ENCODE results near the gene HNRNPH1. TPM values are rescaled to one million over a fixed set of nuclear protein-coding genes. Genes with fewer than 3 reads are reported as not detected.
"Not testable (repeated sequence)": the region's sequence is repeated elsewhere in the genome, so short reads cannot be mapped to it uniquely, and the experiment has no call there.

HNRNPH1 gene, protein sequence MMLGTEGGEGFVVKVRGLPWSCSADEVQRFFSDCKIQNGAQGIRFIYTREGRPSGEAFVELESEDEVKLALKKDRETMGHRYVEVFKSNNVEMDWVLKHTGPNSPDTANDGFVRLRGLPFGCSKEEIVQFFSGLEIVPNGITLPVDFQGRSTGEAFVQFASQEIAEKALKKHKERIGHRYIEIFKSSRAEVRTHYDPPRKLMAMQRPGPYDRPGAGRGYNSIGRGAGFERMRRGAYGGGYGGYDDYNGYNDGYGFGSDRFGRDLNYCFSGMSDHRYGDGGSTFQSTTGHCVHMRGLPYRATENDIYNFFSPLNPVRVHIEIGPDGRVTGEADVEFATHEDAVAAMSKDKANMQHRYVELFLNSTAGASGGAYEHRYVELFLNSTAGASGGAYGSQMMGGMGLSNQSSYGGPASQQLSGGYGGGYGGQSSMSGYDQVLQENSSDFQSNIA
- polyA plus RNA-seq (ENCODE audit: insufficient read length) = 1,916 TPM
- long read RNA-seq, donor 1, full-length matches to known transcripts = 31 of 110 reads
- long read RNA-seq, donor 1, partial matches to known transcripts = 79 of 110 reads
- long read RNA-seq, donor 1, other reads (novel, unspliced or antisense) = 0 of 110 reads
- long read RNA-seq, donor 2, full-length matches to known transcripts = 71 of 150 reads
- long read RNA-seq, donor 2, partial matches to known transcripts = 79 of 150 reads
- long read RNA-seq, donor 2, other reads (novel, unspliced or antisense) = 0 of 150 reads
- long read RNA-seq, donor 3, full-length matches to known transcripts = 43 of 126 reads
- long read RNA-seq, donor 3, partial matches to known transcripts = 83 of 126 reads
- long read RNA-seq, donor 3, other reads (novel, unspliced or antisense) = 0 of 126 reads
- long read RNA-seq, donor 4, full-length matches to known transcripts = 6 of 11 reads
- long read RNA-seq, donor 4, partial matches to known transcripts = 5 of 11 reads
- long read RNA-seq, donor 4, other reads (novel, unspliced or antisense) = 0 of 11 reads
- long read RNA-seq, donor 5, full-length matches to known transcripts = 53 of 204 reads
- long read RNA-seq, donor 5, partial matches to known transcripts = 151 of 204 reads
- long read RNA-seq, donor 5, other reads (novel, unspliced or antisense) = 0 of 204 reads
- long read RNA-seq, donor 6, full-length matches to known transcripts = 34 of 99 reads
- long read RNA-seq, donor 6, partial matches to known transcripts = 65 of 99 reads
- long read RNA-seq, donor 6, other reads (novel, unspliced or antisense) = 0 of 99 reads
- long read RNA-seq, donor 7, full-length matches to known transcripts = 75 of 217 reads
- long read RNA-seq, donor 7, partial matches to known transcripts = 142 of 217 reads
- long read RNA-seq, donor 7, other reads (novel, unspliced or antisense) = 0 of 217 reads
- long read RNA-seq, donor 8, full-length matches to known transcripts = 24 of 59 reads
- long read RNA-seq, donor 8, partial matches to known transcripts = 35 of 59 reads
- long read RNA-seq, donor 8, other reads (novel, unspliced or antisense) = 0 of 59 reads

GRCh38 chr5:179623003-179623905 is at the start of gene HNRNPH1:
Gene HNRNPH1 (minus strand): TSS chr5:179623671. CDS start chr5:179623133, 538 bp downstream.
- DNase-seq = peak; percentile 99

DNA sequence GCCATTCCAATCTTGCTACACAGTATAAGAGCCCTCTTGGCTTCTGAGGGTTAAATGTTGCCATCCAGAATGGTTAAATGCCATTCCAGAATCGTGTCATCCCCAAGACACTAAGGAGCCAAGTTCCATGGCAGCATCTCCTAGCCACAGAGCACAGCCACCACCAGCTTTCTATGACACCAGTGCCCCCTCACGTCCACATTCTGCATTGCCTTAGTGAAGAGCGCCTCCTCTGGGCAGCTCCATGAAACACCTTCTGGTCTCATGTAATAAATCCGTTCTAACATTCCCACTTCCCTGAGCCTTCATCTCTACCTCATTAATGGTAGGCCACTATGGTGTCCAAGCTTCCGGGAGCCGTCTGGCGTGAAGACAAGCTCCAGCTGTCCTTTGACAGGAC is 44.9 kb upstream of the HNRNPH1 start:
- peak; percentile 50 for DNase-seq

DNA sequence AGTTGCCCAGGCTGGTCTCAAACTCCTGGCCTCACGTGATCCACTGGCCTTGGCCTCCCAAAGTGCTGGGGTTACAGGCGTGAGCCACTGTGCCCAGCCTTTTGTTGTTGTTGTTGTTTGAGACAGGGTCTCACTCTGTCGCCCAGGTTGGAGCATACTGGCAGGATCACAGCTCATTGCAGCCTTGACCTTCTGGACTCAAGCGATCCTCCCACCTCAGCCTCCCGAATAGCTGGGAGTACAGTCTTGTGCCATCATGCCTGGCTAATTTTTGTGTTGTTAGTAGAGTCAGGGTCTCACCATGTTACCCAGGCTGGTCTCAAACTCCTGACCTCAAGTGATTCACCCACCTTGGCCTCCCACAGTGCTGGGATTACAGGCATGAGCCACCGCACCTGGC is 38.2 kb upstream of the HNRNPH1 start:
- not testable (repeated sequence) for DNase-seq

- DNase-seq = not testable (repeated sequence)
These were observed 34.8 kb upstream of the HNRNPH1 start for GRCh38 chr5:179658179-179658856.

- not testable (repeated sequence) for DNase-seq
These were observed 34.1 kb upstream of the HNRNPH1 start for GRCh38 chr5:179657302-179658178.

- DNase-seq = not testable (repeated sequence)
These were observed 29.7 kb upstream of the HNRNPH1 start for GRCh38 chr5:179653135-179653534.

GRCh38 chr5:179650245-179650644 is 26.8 kb upstream of the HNRNPH1 start:
- DNase-seq = not testable (repeated sequence)

DNA sequence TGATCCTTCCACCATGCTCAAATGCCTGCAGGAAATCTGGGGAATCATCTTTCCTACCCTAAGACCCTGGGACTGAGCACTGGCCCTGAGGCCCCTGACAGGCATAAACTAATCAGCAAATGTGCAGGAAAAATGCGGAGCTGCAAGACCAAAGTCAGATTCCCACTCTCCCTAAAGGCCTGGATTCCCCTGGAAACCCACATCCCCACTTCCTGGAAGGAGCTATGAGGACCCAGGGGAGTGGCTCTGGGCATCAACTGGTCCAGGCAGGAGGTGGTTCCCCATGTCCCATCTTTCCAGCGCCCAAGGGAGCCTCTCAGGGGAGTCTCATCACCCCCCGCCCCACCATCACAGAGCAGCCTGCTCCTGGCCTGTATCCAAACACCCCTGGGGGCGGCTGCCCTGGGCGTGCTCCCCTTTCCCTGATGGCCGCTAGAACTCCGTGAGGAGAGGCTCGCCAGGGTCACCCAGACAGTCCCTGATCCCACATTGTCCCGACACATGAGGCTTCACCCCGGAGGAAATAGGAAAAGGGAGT is 25.8 kb upstream of the HNRNPH1 start:
- not testable (repeated sequence) for DNase-seq

GRCh38 chr5:179648410-179648809 is 24.9 kb upstream of the HNRNPH1 start:
- DNase-seq = no peak

DNA sequence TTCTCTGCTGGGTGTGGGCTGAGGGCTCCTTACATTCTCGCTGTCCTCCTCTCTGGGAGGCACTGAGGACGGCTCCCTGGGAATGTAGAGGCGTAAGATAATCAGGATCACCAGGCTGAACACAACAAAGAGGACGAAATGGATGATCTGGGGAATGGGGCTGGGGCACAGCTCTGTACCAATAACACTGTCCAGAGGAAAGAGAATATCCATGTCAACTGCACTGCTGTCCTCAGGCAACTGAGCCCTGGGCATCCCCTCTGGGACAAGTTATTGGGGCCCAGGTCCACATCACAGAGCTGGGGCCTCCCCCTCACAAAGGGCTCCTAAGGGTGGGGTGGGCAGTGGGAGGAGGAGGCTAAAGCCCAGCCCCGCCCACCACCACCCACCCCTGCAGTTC is 21.3 kb upstream of the HNRNPH1 start:
- DNase-seq = not testable (repeated sequence)

- not testable (repeated sequence) for DNase-seq
These were observed 19.9 kb upstream of the HNRNPH1 start for GRCh38 chr5:179643141-179643920.

DNA sequence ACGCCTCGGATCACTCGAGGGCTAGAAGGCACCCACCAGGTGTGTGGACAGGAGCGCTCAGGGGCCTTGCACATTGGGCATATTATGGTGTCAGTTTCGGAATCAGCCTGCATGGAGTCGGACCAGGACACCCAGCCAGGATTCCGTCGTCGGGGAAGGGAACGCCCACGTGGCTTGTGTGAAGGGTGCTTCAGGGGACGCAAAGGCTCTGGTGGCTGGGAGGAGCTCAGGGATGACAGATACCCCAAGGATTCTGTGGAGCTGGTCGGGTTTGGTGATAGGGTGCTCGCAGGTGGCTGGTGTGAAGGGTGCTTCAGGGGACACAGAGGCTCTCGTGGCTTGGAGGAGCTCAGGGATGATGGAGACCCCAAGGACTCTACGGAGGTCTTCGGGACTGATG is 19.2 kb upstream of the HNRNPH1 start:
- not testable (repeated sequence) for DNase-seq

DNA sequence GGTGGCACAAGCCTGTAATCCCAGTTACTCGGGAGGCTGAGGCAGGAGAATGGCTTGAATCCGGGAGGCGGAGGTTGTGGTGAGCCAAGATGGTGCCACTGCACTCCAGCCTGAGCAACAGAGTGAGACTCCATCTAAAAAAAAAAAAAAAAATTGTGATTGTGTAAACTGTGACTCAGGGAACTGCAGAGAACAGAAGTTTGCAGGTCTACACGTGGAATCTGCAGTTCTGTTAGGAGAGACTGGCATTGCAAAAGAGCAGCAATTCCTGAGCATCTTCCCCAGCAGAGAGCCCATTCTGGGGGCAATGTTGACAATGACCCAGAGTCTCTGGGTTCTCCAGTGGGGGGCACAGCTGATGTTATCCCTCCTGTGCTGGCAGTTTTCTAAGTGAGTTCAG is 18.3 kb upstream of the HNRNPH1 start:
- not testable (repeated sequence) for DNase-seq

DNA sequence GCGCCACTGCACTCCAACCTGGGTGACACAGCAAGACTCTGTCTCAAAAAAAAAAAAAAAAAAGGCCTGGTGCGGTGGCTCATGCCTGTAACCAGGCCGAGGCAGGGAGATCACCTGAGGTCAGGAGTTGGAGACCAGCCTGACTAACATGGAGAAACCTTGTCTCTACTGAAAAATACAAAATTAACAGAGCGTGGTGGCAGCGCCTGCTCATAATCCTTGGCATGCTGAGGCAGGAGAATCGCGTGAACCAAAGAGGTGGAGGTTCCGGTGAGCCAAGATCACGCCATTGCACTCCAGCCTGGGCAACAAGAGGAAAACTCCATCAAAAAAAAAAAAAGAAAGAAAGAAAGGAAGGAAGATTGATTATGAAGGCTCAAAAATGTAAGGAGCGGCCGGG is 15.8 kb upstream of the HNRNPH1 start:
- not testable (repeated sequence) for DNase-seq

DNA sequence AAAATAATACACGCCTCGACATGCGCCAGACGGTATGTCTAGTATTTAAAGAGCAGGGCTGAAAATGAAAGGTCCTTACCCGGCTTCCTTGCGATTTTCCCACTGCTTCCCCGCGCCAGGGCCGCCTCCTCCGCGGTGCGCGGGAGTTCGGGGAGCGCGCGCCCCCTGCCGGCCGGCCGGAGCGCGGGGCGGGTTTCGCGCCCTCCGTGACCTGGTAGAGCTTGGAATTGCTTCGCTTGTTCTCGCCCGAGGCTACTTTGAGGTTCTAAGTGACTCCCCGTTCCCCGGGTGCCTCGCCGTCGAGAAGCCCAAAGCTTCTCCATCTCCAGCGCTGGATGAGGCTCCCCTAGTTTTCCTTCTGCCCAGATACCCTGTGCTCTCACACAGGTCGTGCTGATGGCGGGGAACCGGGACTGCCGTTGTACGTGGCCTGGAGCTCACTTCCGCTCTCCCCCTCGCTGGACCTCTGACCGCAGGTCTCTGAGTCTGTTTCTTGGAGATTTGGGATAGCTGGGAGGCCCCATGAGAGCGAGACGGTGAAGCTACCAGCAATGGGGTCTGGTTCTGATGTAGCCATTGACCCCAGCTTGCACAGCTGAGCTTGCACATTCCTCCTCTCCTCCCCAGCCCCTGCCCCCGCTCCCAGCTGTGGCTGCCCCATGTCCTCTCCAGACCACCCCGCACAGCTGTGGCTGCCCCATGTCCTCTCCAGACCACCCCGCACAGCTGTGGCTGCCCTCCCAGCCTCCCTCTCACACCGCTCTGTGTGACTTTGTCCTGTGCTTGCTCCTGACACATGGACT is 11.1 kb upstream of the HNRNPH1 start:
- DNase-seq = not testable (repeated sequence)
